Neuron (in vitro differentiated cells): ENCODE data around the gene COL9A3.
"Not testable (repeated sequence)": the region's sequence is repeated elsewhere in the genome, so short reads cannot be mapped to it uniquely, and the experiment has no call there.

ENCODE experiments used
- H2AFZ ChIP-seq: one replicate; pipeline ENCODE4 v1.6.1; 2013; ENCODE audit warnings: low read depth, mild to moderate bottlenecking, inconsistent platforms, low read length, moderate library complexity
- H3K27me3 ChIP-seq: one replicate; pipeline ENCODE4 v1.6.1; 2013; ENCODE audit warnings: low read length; ENCODE audit not compliant: insufficient read depth
- H3K36me3 ChIP-seq: one replicate; pipeline ENCODE4 v1.6.1; 2013; ENCODE audit warnings: low read length; ENCODE audit not compliant: insufficient read depth
- H3K4me1 ChIP-seq: one replicate; pipeline ENCODE4 v1.6.1; 2013; ENCODE audit warnings: low read length; ENCODE audit not compliant: insufficient read depth
- H3K4me3 ChIP-seq: 2 replicates; pipeline ENCODE4 v1.5.1; 2013; ENCODE audit warnings: mild to moderate bottlenecking, low read length, moderate library complexity
- H3K9me3 ChIP-seq: one replicate; pipeline ENCODE4 v1.6.1; 2013; ENCODE audit warnings: low read length

The COL9A3 gene

GRCh38 chr20:62873681-62874031, 56.8 kb downstream of the COL9A3 start:
- H3K27me3 ChIP-seq, H3K4me1 ChIP-seq, H3K4me3 ChIP-seq, H3K36me3 ChIP-seq, H3K9me3 ChIP-seq, H2AFZ ChIP-seq: not testable (repeated sequence)

GRCh38 chr20:62874964-62875344, 58.1 kb downstream of the COL9A3 start:
- H3K4me3 ChIP-seq, result no peak overlapping the region
- no peaks in the 10 kb centered on the region for H3K27me3 ChIP-seq
- no peaks in the 10 kb centered on the region for H3K4me1 ChIP-seq
- H2AFZ ChIP-seq, result no peak overlapping the region
- H3K36me3 ChIP-seq, result no peaks in the 10 kb centered on the region
- H3K9me3 ChIP-seq, result no peaks in the 10 kb centered on the region

- H3K4me1 ChIP-seq, result no peaks in the 10 kb centered on the region
- no peak overlapping the region for H3K4me3 ChIP-seq
- H3K27me3 ChIP-seq, result no peaks in the 10 kb centered on the region
- peaks cover 5% of the 10 kb centered on the region for H3K36me3 ChIP-seq
- no peak overlapping the region for H2AFZ ChIP-seq
- H3K9me3 ChIP-seq, result no peaks in the 10 kb centered on the region
Measured at GRCh38 chr20:62875419-62876361, 58.8 kb downstream of the COL9A3 start.

GRCh38 chr20:62876501-62876901, 59.7 kb downstream of the COL9A3 start:
- no peaks in the 10 kb centered on the region for H3K27me3 ChIP-seq

GRCh38 chr20:62876902-62877816, 60.3 kb downstream of the COL9A3 start:
- H3K9me3 ChIP-seq, result no peaks in the 10 kb centered on the region
- H3K4me3 ChIP-seq, result no peak overlapping the region
- H3K4me1 ChIP-seq, result no peaks in the 10 kb centered on the region
- no peak overlapping the region for H2AFZ ChIP-seq
- no peaks in the 10 kb centered on the region for H3K27me3 ChIP-seq
- H3K36me3 ChIP-seq, result peaks cover 17% of the 10 kb centered on the region

More at GRCh38 chr20:62876501-62876901, 59.7 kb downstream of the COL9A3 start:
- Histone ChIP-seq H3K4me1 (no peaks in the 10 kb centered on the region), H3K36me3 (peaks cover 13% of the 10 kb centered on the region), H3K4me3 (no peak overlapping the region), H2AFZ (no peak overlapping the region), H3K9me3 (no peaks in the 10 kb centered on the region)

- Histone ChIP-seq H3K36me3 (peaks cover 17% of the 10 kb centered on the region), H3K9me3 (no peaks in the 10 kb centered on the region), H3K4me1 (no peaks in the 10 kb centered on the region)
Measured at GRCh38 chr20:62878244-62879038, 61.6 kb downstream of the COL9A3 start.

GRCh38 chr20:62879275-62880146, 62.7 kb downstream of the COL9A3 start:
- Histone ChIP-seq H3K4me3 (no peak overlapping the region), H3K36me3 (peaks cover 17% of the 10 kb centered on the region), H3K4me1 (no peaks in the 10 kb centered on the region), H3K9me3 (no peaks in the 10 kb centered on the region), H3K27me3 (no peaks in the 10 kb centered on the region), H2AFZ (no peak overlapping the region)

More at GRCh38 chr20:62878244-62879038, 61.6 kb downstream of the COL9A3 start:
- no peak overlapping the region for H2AFZ ChIP-seq
- H3K4me3 ChIP-seq, result no peak overlapping the region
- no peaks in the 10 kb centered on the region for H3K27me3 ChIP-seq

- Histone ChIP-seq H2AFZ (no peak overlapping the region), H3K36me3 (peaks cover 17% of the 10 kb centered on the region), H3K9me3 (no peaks in the 10 kb centered on the region), H3K4me1 (no peaks in the 10 kb centered on the region), H3K27me3 (no peaks in the 10 kb centered on the region), H3K4me3 (no peak overlapping the region)
Measured at GRCh38 chr20:62880147-62880934, 63.5 kb downstream of the COL9A3 start.

- no peaks in the 10 kb centered on the region for H3K4me1 ChIP-seq
- H3K27me3 ChIP-seq, result no peaks in the 10 kb centered on the region
- H3K36me3 ChIP-seq, result peaks cover 19% of the 10 kb centered on the region
- H2AFZ ChIP-seq, result no peak overlapping the region
- no peaks in the 10 kb centered on the region for H3K9me3 ChIP-seq
- H3K4me3 ChIP-seq, result no peak overlapping the region
Measured at GRCh38 chr20:62880935-62881661, 64.2 kb downstream of the COL9A3 start.

- no peaks in the 10 kb centered on the region for H3K9me3 ChIP-seq
Measured at GRCh38 chr20:62881662-62882395, 65.0 kb downstream of the COL9A3 start.

More at GRCh38 chr20:62881662-62882395, 65.0 kb downstream of the COL9A3 start:
- Histone ChIP-seq H3K27me3 (no peaks in the 10 kb centered on the region), H3K36me3 (peaks cover 26% of the 10 kb centered on the region), H3K4me3 (no peak overlapping the region), H2AFZ (no peak overlapping the region), H3K4me1 (no peaks in the 10 kb centered on the region)
